ENCODE measurements around the gene APLF. TPM values are rescaled to one million over a fixed set of nuclear protein-coding genes. Genes with fewer than 3 reads are reported as not detected.

APLF gene
- total RNA-seq, 1 donor from 2014 or later = 2.5 TPM

DNA sequence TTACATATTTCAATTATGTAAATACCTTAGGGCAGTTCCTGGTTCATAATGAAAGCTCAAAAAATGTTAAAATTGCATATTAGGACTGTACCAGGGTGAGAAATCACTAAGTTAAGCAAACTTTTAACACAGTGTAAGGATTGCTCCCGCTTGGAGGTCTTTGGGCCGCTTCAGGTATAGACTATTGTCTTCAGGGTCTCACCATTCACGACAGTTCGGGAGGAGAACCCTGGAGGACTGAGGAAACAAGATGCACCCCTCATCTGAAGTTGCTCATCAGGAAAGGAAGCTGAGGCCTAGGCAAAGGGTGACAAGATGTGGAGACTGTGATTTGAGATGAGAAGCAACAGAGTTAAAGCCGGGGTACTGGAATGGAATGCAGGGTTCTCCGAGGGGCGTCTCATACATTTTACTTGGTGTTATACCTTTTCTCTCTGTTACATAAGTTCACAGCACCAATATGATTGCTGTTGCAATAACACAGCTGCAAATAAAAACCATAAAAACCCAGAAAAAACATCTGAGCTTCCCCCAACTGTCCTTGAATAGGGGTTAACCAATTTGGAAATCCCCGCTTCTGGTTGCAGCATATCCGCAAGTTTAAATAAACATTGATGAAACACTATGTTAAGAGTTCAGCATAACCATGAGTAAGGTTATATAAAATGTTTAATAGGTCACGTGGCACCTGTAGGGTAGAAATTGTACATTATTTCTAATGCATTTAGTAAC lies 40.4 kb upstream of the APLF start:
- H3K9me3 ChIP-seq (ENCODE audit: insufficient read depth, low read depth, low read length) = no peaks in the 10 kb centered on the region
- no peaks in the 10 kb centered on the region for H4K20me1 ChIP-seq (ENCODE audit: insufficient read depth, low read length)
- TF ChIP-seq CTCF (IDR thresholded peaks at IDR 0.05; ENCODE audit: insufficient read depth, low read depth, low read length) = no peak
- TF ChIP-seq EZH2 (IDR thresholded peaks at IDR 0.05; ENCODE audit: insufficient read depth, low read length) = no peak
- H3K9ac ChIP-seq (ENCODE audit: low read length) = no peak overlapping the region
- H3K4me1 ChIP-seq (ENCODE audit: insufficient read depth, low read length) = no peaks in the 10 kb centered on the region
- H3K4me3 ChIP-seq (ENCODE audit: insufficient read depth, low read depth, low read length) = no peak overlapping the region
- peaks cover 6% of the 10 kb centered on the region for H3K27me3 ChIP-seq (ENCODE audit: insufficient read depth, low read length)
- DNase-seq (ENCODE audit: low read depth) = no peak
- Mint-ChIP-seq H3K4me3 (ENCODE audit: unreplicated experiment) (no peak overlapping the region), H3K9me3 (ENCODE audit: unreplicated experiment) (peaks cover 4% of the 10 kb centered on the region), H3K27me3 (ENCODE audit: low read depth, unreplicated experiment) (peaks cover 5% of the 10 kb centered on the region), H3K27ac (ENCODE audit: unreplicated experiment) (no peak overlapping the region), H3K36me3 (ENCODE audit: low read depth, unreplicated experiment) (no peaks in the 10 kb centered on the region), H3K4me1 (ENCODE audit: low read depth, unreplicated experiment) (no peaks in the 10 kb centered on the region)
- FAIRE-seq = no peak
- H3K79me2 ChIP-seq (ENCODE audit: insufficient read depth, low read length) = no peaks in the 10 kb centered on the region
- no peak overlapping the region for H2AFZ ChIP-seq (ENCODE audit: low read depth, low read length)
- H3K4me2 ChIP-seq (ENCODE audit: low read length) = no peak overlapping the region
- H3K36me3 ChIP-seq (ENCODE audit: insufficient read depth, low read length) = no peaks in the 10 kb centered on the region
- H3K27ac ChIP-seq (ENCODE audit: low read depth, low read length) = no peak overlapping the region

- Mint-ChIP-seq H3K4me1 (ENCODE audit: low read depth, unreplicated experiment) (no peaks in the 10 kb centered on the region), H3K27me3 (ENCODE audit: low read depth, unreplicated experiment) (peaks cover 7% of the 10 kb centered on the region), H3K9me3 (ENCODE audit: unreplicated experiment) (peaks cover 4% of the 10 kb centered on the region), H3K36me3 (ENCODE audit: low read depth, unreplicated experiment) (peaks cover 2% of the 10 kb centered on the region), H3K27ac (ENCODE audit: unreplicated experiment) (no peak overlapping the region), H3K4me3 (ENCODE audit: unreplicated experiment) (no peak overlapping the region)
- Histone ChIP-seq H3K4me1 (ENCODE audit: insufficient read depth, low read length) (no peaks in the 10 kb centered on the region), H2AFZ (ENCODE audit: low read depth, low read length) (no peak overlapping the region), H3K9me3 (ENCODE audit: insufficient read depth, low read depth, low read length) (no peaks in the 10 kb centered on the region), H3K36me3 (ENCODE audit: insufficient read depth, low read length) (no peaks in the 10 kb centered on the region), H3K27me3 (ENCODE audit: insufficient read depth, low read length) (peaks cover 6% of the 10 kb centered on the region), H3K9ac (ENCODE audit: low read length) (no peak overlapping the region), H3K27ac (ENCODE audit: low read depth, low read length) (no peak overlapping the region), H3K4me2 (ENCODE audit: low read length) (no peak overlapping the region), H3K4me3 (ENCODE audit: insufficient read depth, low read depth, low read length) (no peak overlapping the region), H3K79me2 (ENCODE audit: insufficient read depth, low read length) (no peaks in the 10 kb centered on the region), H4K20me1 (ENCODE audit: insufficient read depth, low read length) (no peaks in the 10 kb centered on the region)
- no peak for TF ChIP-seq CTCF (IDR thresholded peaks at IDR 0.05; ENCODE audit: insufficient read depth, low read depth, low read length)
- TF ChIP-seq EZH2 (IDR thresholded peaks at IDR 0.05; ENCODE audit: insufficient read depth, low read length) = no peak
- no peak for FAIRE-seq
- DNase-seq (ENCODE audit: low read depth) = no peak
Observed at GRCh38 chr2:68428126-68428525, 39.3 kb upstream of the APLF start.

DNA sequence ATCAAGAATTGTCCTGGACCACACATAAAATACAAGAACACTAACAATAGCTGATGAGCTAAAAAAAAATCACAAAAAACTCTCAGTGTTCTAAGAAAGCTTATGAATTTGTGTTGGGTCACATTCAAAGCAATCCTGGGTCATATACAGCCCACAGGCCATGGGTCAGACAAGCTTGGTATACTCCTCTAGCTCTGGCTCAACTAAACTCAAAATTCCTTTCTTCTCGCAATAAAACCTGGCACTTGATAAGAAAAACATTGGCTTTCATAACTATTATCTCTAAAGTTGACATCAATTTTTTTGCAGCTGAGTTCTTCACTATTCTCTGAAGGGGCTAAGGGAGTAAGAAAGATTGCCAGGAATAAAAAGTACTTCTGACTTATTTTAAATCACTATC lies 38.6 kb upstream of the APLF start:
- DNase-seq (ENCODE audit: low read depth) (no peak), FAIRE-seq (no peak)
- peaks cover 2% of the 10 kb centered on the region for H3K36me3 Mint-ChIP-seq (ENCODE audit: low read depth, unreplicated experiment)
- H3K79me2 ChIP-seq (ENCODE audit: insufficient read depth, low read length) = no peaks in the 10 kb centered on the region
- H3K4me3 ChIP-seq (ENCODE audit: insufficient read depth, low read depth, low read length) = no peak overlapping the region
- no peaks in the 10 kb centered on the region for H3K36me3 ChIP-seq (ENCODE audit: insufficient read depth, low read length)
- H3K27me3 Mint-ChIP-seq (ENCODE audit: low read depth, unreplicated experiment) = peaks cover 7% of the 10 kb centered on the region
- H3K9me3 ChIP-seq (ENCODE audit: insufficient read depth, low read depth, low read length) = no peaks in the 10 kb centered on the region
- H4K20me1 ChIP-seq (ENCODE audit: insufficient read depth, low read length) = no peaks in the 10 kb centered on the region
- no peaks in the 10 kb centered on the region for H3K4me1 Mint-ChIP-seq (ENCODE audit: low read depth, unreplicated experiment)
- no peak overlapping the region for H3K9ac ChIP-seq (ENCODE audit: low read length)
- no peak for TF ChIP-seq EZH2 (IDR thresholded peaks at IDR 0.05; ENCODE audit: insufficient read depth, low read length)
- no peak for TF ChIP-seq CTCF (IDR thresholded peaks at IDR 0.05; ENCODE audit: insufficient read depth, low read depth, low read length)
- no peaks in the 10 kb centered on the region for H3K4me1 ChIP-seq (ENCODE audit: insufficient read depth, low read length)
- no peak overlapping the region for H3K27ac Mint-ChIP-seq (ENCODE audit: unreplicated experiment)
- H3K4me3 Mint-ChIP-seq (ENCODE audit: unreplicated experiment) = no peak overlapping the region
- H2AFZ ChIP-seq (ENCODE audit: low read depth, low read length) = no peak overlapping the region
- peaks cover 6% of the 10 kb centered on the region for H3K27me3 ChIP-seq (ENCODE audit: insufficient read depth, low read length)
- H3K4me2 ChIP-seq (ENCODE audit: low read length) = no peak overlapping the region
- H3K9me3 Mint-ChIP-seq (ENCODE audit: unreplicated experiment) = peaks cover 4% of the 10 kb centered on the region
- no peak overlapping the region for H3K27ac ChIP-seq (ENCODE audit: low read depth, low read length)
